IMR-90 (cell line): Measurements from ENCODE around the gene NCAPH2. TPM values are rescaled to one million over a fixed set of nuclear protein-coding genes. Genes with fewer than 3 reads are reported as not detected.

ENCODE experiments used
- ATAC-seq: fragments of 200-7000 bp; cut with Tn5 transposase; 2 replicates; pipeline ENCODE4 v1.9.1; 2020; ENCODE audit warnings: low read depth, mild to moderate bottlenecking, moderate library complexity
- BruUV-seq: library from RNA; stranded (reverse); fragments of 400-500 nt; replicated peaks from 2 replicates; lab custom pipeline; 2021; lab: Mats Ljungman, UMichigan
- CTCF ChIA-PET: fragments of 300-600 bp; formaldehyde crosslinking; extraction: SDS; loops from one replicate; lab custom pipeline; 2021; ENCODE audit warnings: antibody characterized with exemption; lab: Yijun Ruan, JAX
- POLR2A ChIA-PET: fragments of 300-600 bp; sonication (Branson Sonifier 250); formaldehyde crosslinking; loops from one replicate; lab custom pipeline; 2022; ENCODE audit warnings: antibody characterized with exemption; ENCODE audit not compliant: unreplicated experiment; lab: Charles Lee
- DNase-seq: peaks from one replicate; pipeline ENCODE4 v3.0.0; 2013
- H2AFZ ChIP-seq: replicated peaks from 2 replicates; pipeline ENCODE3; 2013; ENCODE audit warnings: low read length, mild to moderate bottlenecking; ENCODE audit not compliant: poor library complexity
- H2AK5ac ChIP-seq: 2 replicates; pipeline ENCODE4 v1.6.1; 2013; ENCODE audit warnings: low read depth, low read length, inconsistent platforms
- H2AK9ac ChIP-seq: replicated peaks from 2 replicates; pipeline ENCODE3; 2013; ENCODE audit warnings: mild to moderate bottlenecking, low read depth, low read length, moderate library complexity; ENCODE audit not compliant: poor library complexity
- H2BK120ac ChIP-seq: 2 replicates; pipeline ENCODE4 v1.6.1; 2013; ENCODE audit warnings: low read depth, low read length, inconsistent platforms
- H2BK15ac ChIP-seq: 3 replicates; pipeline ENCODE4 v1.6.1; 2013; ENCODE audit warnings: low read depth, low read length, inconsistent platforms
- H2BK20ac ChIP-seq: 2 replicates; pipeline ENCODE4 v1.6.1; 2013; ENCODE audit warnings: low read depth, mild to moderate bottlenecking, inconsistent platforms, low read length, moderate library complexity
- H2BK5ac ChIP-seq: 2 replicates; pipeline ENCODE4 v1.6.1; 2013; ENCODE audit warnings: mild to moderate bottlenecking, low read depth, low read length, inconsistent platforms; ENCODE audit not compliant: poor library complexity, severe bottlenecking
- H3K14ac ChIP-seq: replicated peaks from 2 replicates; pipeline ENCODE4 v1.6.1; 2013; ENCODE audit warnings: low read depth, low read length, inconsistent platforms
- H3K18ac ChIP-seq: 2 replicates; pipeline ENCODE4 v1.6.1; 2013; ENCODE audit warnings: low read depth, low read length, control low read depth
- H3K23ac ChIP-seq: 2 replicates; pipeline ENCODE4 v1.6.1; 2013; ENCODE audit warnings: low read depth, low read length, inconsistent platforms
- H3K27ac ChIP-seq: 2 replicates; pipeline ENCODE4 v1.5.1; 2013; ENCODE audit warnings: mild to moderate bottlenecking, control low read depth, low read length; ENCODE audit not compliant: insufficient read depth
- H3K27me3 ChIP-seq: 2 replicates; pipeline ENCODE4 v1.6.1; 2013; ENCODE audit warnings: low read length; ENCODE audit not compliant: control insufficient read depth, insufficient read depth
- H3K36me3 ChIP-seq: 2 replicates; pipeline ENCODE4 v1.6.1; 2013; ENCODE audit warnings: low read length, mixed read lengths; ENCODE audit not compliant: control insufficient read depth, insufficient read depth
- H3K4ac ChIP-seq: 2 replicates; pipeline ENCODE4 v1.6.1; 2013; ENCODE audit warnings: low read depth, low read length, inconsistent platforms
- H3K4me1 ChIP-seq: 2 replicates; pipeline ENCODE4 v1.6.1; 2013; ENCODE audit warnings: low read length, mixed read lengths; ENCODE audit not compliant: control insufficient read depth, insufficient read depth
- H3K4me2 ChIP-seq: 2 replicates; pipeline ENCODE4 v1.6.1; 2013; ENCODE audit warnings: low read depth, mild to moderate bottlenecking, control low read depth, low read length, moderate library complexity
- H3K4me3 ChIP-seq: 2 replicates; pipeline ENCODE4 v1.5.1; 2013; ENCODE audit warnings: low read depth, mild to moderate bottlenecking, control low read depth, low read length, moderate library complexity; ENCODE audit not compliant: insufficient read depth
- H3K56ac ChIP-seq: 2 replicates; pipeline ENCODE4 v1.6.1; 2013; ENCODE audit warnings: low read length, inconsistent platforms; ENCODE audit not compliant: insufficient read depth; ENCODE audit errors: extremely low read depth
- H3K79me1 ChIP-seq, 2 experiments: 2 replicates each; pipeline ENCODE4 v1.6.1; 2013; ENCODE audit warnings: low read length in 2 of 2, inconsistent platforms in 1 of 2, low read depth in 1 of 2
- H3K9ac ChIP-seq: 2 replicates; pipeline ENCODE4 v1.6.1; 2013; ENCODE audit warnings: low read depth, low read length, control low read depth
- H3K9me1 ChIP-seq: 2 replicates; pipeline ENCODE4 v1.6.1; 2013; ENCODE audit warnings: low read length, inconsistent platforms; ENCODE audit not compliant: insufficient read depth
- H3K9me3 ChIP-seq: 2 replicates; pipeline ENCODE4 v1.6.1; 2013; ENCODE audit warnings: low read length; ENCODE audit not compliant: control insufficient read depth, insufficient read depth
- H4K20me1 ChIP-seq: 2 replicates; pipeline ENCODE4 v1.6.1; 2013; ENCODE audit warnings: low read length, inconsistent platforms; ENCODE audit not compliant: insufficient read depth
- H4K5ac ChIP-seq: 2 replicates; pipeline ENCODE4 v1.6.1; 2013; ENCODE audit warnings: mild to moderate bottlenecking, low read depth, low read length, control low read depth
- H4K8ac ChIP-seq, 2 experiments: 2 replicates each; pipeline ENCODE4 v1.6.1; 2013; ENCODE audit warnings: low read depth in 2 of 2, low read length in 2 of 2, control low read depth in 1 of 2, inconsistent platforms in 1 of 2
- H4K91ac ChIP-seq: 2 replicates; pipeline ENCODE4 v1.6.1; 2013; ENCODE audit warnings: low read depth, low read length, inconsistent platforms; ENCODE audit not compliant: insufficient read depth
- BHLHE40 ChIP-seq: fragments of 150-350 bp; IDR thresholded peaks from 2 replicates; pipeline ENCODE4 v1.6.1; 2016; ENCODE audit warnings: mild to moderate bottlenecking, low read depth, low read length
- CEBPB ChIP-seq: IDR thresholded peaks from 2 replicates; pipeline ENCODE4 v1.6.1; 2012; ENCODE audit warnings: low read depth, low read length, improper control_type of control experiment
- CHD1 ChIP-seq: IDR thresholded peaks from 2 replicates; pipeline ENCODE4 v1.6.1; 2012; ENCODE audit warnings: low read depth, low read length, improper control_type of control experiment
- CTCF ChIP-seq: conservative IDR thresholded peaks from 2 replicates; pipeline ENCODE4 v1.5.1; 2012; ENCODE audit warnings: mild to moderate bottlenecking, low read depth, low read length, improper control_type of control experiment
- ELK1 ChIP-seq: fragments of 150-350 bp; IDR thresholded peaks from 2 replicates; pipeline ENCODE4 v1.6.1; 2016; ENCODE audit warnings: low read depth, mild to moderate bottlenecking, low read length, moderate library complexity, borderline replicate concordance
- FOS ChIP-seq: fragments of 150-350 bp; IDR thresholded peaks from 2 replicates; pipeline ENCODE4 v1.6.1; 2016; ENCODE audit warnings: low read depth, low read length
- MAFK ChIP-seq: IDR thresholded peaks from 2 replicates; pipeline ENCODE4 v1.6.1; 2012; ENCODE audit warnings: low read depth, low read length, improper control_type of control experiment
- MAZ ChIP-seq: IDR thresholded peaks from 2 replicates; pipeline ENCODE4 v1.6.1; 2012; ENCODE audit warnings: low read depth, mild to moderate bottlenecking, low read length, improper control_type of control experiment, moderate library complexity, borderline replicate concordance
- MXI1 ChIP-seq: IDR thresholded peaks from 2 replicates; pipeline ENCODE4 v1.6.1; 2012; ENCODE audit warnings: low read depth, mild to moderate bottlenecking, low read length, moderate library complexity, borderline replicate concordance
- NFE2L2 ChIP-seq: fragments of 150-350 bp; IDR thresholded peaks from 2 replicates; pipeline ENCODE4 v1.6.1; 2016; ENCODE audit warnings: low read depth, mild to moderate bottlenecking, low read length
- POLR2A ChIP-seq: IDR thresholded peaks from 2 replicates; pipeline ENCODE4 v1.6.1; 2012; ENCODE audit warnings: mild to moderate bottlenecking, low read depth, low read length
- RAD21 ChIP-seq: IDR thresholded peaks from 2 replicates; pipeline ENCODE4 v1.6.1; 2012; ENCODE audit warnings: low read length, improper control_type of control experiment
- RCOR1 ChIP-seq: IDR thresholded peaks from 2 replicates; pipeline ENCODE4 v1.6.1; 2012; ENCODE audit warnings: mild to moderate bottlenecking, low read length, improper control_type of control experiment; ENCODE audit not compliant: insufficient replicate concordance
- RFX5 ChIP-seq: IDR thresholded peaks from 2 replicates; pipeline ENCODE4 v1.8.0; 2012; ENCODE audit warnings: low read depth, mild to moderate bottlenecking, low read length, moderate library complexity
- SMC3 ChIP-seq: fragments of 150-350 bp; IDR thresholded peaks from 2 replicates; pipeline ENCODE4 v1.6.1; 2016; ENCODE audit warnings: low read depth, mild to moderate bottlenecking, antibody characterized with exemption, low read length, moderate library complexity
- USF2 ChIP-seq: fragments of 150-350 bp; IDR thresholded peaks from 2 replicates; pipeline ENCODE4 v1.6.1; 2017; ENCODE audit warnings: mild to moderate bottlenecking, antibody characterized with exemption, low read length, low read depth
- WGBS, 2 experiments: methylation state at CpG; one replicate each; pipeline versions ENCODE4 v1.1.5 to v1.1.7; 2013; ENCODE audit warnings: missing lambda C conversion rate in 2 of 2; ENCODE audit not compliant: insufficient read length in 1 of 2; ENCODE audit errors: extremely low coverage in 2 of 2; 5-methylcytosine and 5-hydroxymethylcytosine counted together
- dilution Hi-C: fragments of 300-500 bp; cut with HindIII; formaldehyde crosslinking; loops from one replicate; pipeline ENCODE4 v1.14.3; 2018; ENCODE audit warnings: low sequenced_read_pairs; ENCODE audit not compliant: unreplicated experiment
- in situ Hi-C: fragments of 300-500 bp; cut with MboI; formaldehyde crosslinking; loops from 3 replicates; pipeline ENCODE4 v1.14.3; 2019; ENCODE audit warnings: low sequenced_read_pairs, inconsistent platforms, mixed read lengths
- intact Hi-C: fragments of 100-400 bp; cut with micrococcal nuclease; formaldehyde crosslinking; loops from 2 replicates; pipeline ENCODE4 v1.10.0; 2022
- polyA plus RNA-seq, 3 experiments: library from polyadenylated mRNA; depleted of rRNA; stranded (reverse); fragments of >200 nt; gene quantifications; 2 replicates each; pipeline ENCODE4 v1.2.3, GENCODE V29; 2012; ENCODE audit warnings: low replicate concordance in 1 of 3
- total RNA-seq: library from RNA; depleted of rRNA; stranded (reverse); fragments of >200 nt; gene quantifications from 2 replicates; pipeline ENCODE4 v1.2.3, GENCODE V29; 2012

The NCAPH2 gene
- total and polyA plus RNA-seq, 2 of the 4 experiments (the other 2 are of a cell fraction): 30.2 to 38.5 TPM

- ChIA-PET POLR2A (no interaction called here), CTCF (interaction anchor here (1.3 kb wide), 1 partner anchor 13 kb away, joined by 4 read pairs; the partner anchor contains the start of gene SYCE3)
- Histone ChIP-seq H3K9me1 (no peaks in the 10 kb centered on the region), H3K9ac (no peak overlapping the region), H4K8ac (no peak overlapping the region), H2BK120ac (no peak overlapping the region), H3K23ac (no peak overlapping the region), H2BK15ac (no peak overlapping the region), H2BK5ac (no peak overlapping the region), H3K9me3 (no peaks in the 10 kb centered on the region), H3K27me3 (peaks cover 70% of the 10 kb centered on the region), H4K20me1 (no peaks in the 10 kb centered on the region), H3K14ac (no peak overlapping the region), H2AK9ac (no peak overlapping the region), H3K36me3 (no peaks in the 10 kb centered on the region), H3K18ac (no peak overlapping the region), H3K4me2 (no peak overlapping the region), H3K79me1 (no peaks in the 10 kb centered on the region), H4K5ac (no peak overlapping the region), H3K27ac (no peak overlapping the region), H2AFZ (no peak overlapping the region), H3K56ac (no peak overlapping the region), H2BK20ac (no peak overlapping the region), H3K4me1 (no peaks in the 10 kb centered on the region; the same call in 1 of the 2 replicates), H3K4me3 (no peak overlapping the region), H4K91ac (no peak overlapping the region), H2AK5ac (no peak overlapping the region), H3K4ac (no peak overlapping the region)
- intact Hi-C loops: no loop called here
- TF ChIP-seq CTCF: no peak
- TF ChIP-seq USF2: no peak
- no peak for TF ChIP-seq NFE2L2
- TF ChIP-seq RFX5: no peak
- no peak for TF ChIP-seq CEBPB
- no peak for TF ChIP-seq POLR2A
- TF ChIP-seq ELK1: no peak
- no peak for TF ChIP-seq MAFK
- TF ChIP-seq RCOR1: no peak
- no peak for TF ChIP-seq RAD21
- TF ChIP-seq MAZ: no peak
- TF ChIP-seq FOS: no peak
- TF ChIP-seq SMC3: no peak
- TF ChIP-seq BHLHE40: no peak
- no peak for TF ChIP-seq CHD1
- TF ChIP-seq MXI1: no peak
- 56% methylated on average over 5 of the region's 8 CpGs; no CpG with 5 or more reads in 1 of the 2 experiments for WGBS, 2 experiments
- dilution Hi-C loops: no loop called here
- no peak for DNase-seq
- no peak for ATAC-seq
- BruUV-seq: no TSS peak
- in situ Hi-C loops: no loop called here
Observed at GRCh38 chr22:50550395-50550794, 42.4 kb downstream of the NCAPH2 start.
